Stimulated activated CD8-positive, alpha-beta memory T cell treated with anti-CD3 and anti-CD28 coated beads, Interleukin-12 subunit alpha, Interleukin-12 subunit beta, amount 100 ng/mL, for 4 hours (primary cell): ENCODE measurements around the gene FAM13B.
A peak's percentile ranks its signal among the peaks of the same experiment; 100 is the strongest.
"Not testable (repeated sequence)": the region's sequence is repeated elsewhere in the genome, so short reads cannot be mapped to it uniquely, and the experiment has no call there.

ENCODE experiments used
- DNase-seq: peaks from one replicate; pipeline ENCODE4 v3.0.0-alpha.2; 2020; ENCODE audit warnings: low read depth

Gene FAM13B

DNA sequence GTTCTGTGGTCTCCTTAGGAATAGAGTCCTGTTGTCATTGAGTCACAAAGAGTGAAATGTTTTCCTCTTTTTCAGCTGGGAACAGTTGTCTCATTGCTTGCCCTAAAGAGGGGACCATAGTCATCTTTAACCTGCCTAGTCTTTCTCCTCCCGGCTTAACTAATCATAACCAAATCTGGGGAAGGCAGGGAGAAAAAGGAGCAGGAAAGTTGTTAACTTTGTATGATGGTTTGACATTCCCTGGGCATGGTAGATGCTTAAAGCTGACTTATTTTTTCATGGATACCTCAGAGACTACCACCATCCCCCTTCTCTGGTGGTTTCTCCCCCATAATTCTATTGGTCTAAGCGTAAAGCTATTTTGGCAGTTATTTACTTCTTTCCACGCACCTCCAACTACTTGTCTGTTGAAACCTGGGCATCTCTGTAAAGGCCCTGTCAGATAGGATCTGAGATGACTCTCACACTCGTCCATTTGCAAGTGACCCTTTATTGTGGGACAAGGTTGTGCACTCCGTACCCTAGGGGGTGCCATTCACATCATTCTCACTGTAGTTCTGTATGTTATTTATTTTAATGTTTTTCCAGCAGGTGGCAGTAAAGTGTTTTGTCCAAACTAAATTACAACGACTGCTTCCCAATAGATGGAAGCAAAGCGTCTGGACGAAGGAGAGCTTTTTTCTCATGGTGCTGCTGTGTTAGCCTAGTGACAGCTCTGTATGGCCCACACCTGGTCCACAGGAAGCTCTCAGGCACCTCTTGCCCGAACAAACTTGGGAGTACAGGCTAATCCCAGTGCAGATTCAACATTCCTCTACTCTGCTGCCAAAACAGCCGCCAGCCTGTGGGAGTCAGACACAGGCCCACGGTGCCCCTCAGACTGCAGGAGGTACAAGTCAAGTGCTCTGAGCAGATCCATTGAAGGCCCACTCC, 3.0 kb upstream of the FAM13B start:
- no peak for DNase-seq

DNA sequence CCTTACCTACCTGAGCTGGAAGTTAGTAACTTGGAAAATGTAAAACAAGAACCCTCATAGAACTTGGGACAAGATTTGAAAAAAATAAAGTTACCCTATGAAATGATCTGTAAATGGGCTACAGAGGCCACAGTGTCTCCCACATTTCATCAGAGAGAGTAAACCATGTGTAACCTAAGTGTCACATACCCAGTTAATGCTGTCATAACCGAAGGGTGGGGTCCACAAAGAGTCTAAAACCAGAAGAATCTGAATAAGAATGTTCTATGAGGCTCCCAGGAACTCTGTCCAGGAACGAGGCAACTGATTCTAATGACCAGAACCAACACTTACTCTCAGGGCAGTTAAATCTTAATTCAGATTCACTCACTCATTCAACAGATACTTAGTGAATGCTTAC, 1.0 kb upstream of the FAM13B start:
- DNase-seq, result no peak

DNA sequence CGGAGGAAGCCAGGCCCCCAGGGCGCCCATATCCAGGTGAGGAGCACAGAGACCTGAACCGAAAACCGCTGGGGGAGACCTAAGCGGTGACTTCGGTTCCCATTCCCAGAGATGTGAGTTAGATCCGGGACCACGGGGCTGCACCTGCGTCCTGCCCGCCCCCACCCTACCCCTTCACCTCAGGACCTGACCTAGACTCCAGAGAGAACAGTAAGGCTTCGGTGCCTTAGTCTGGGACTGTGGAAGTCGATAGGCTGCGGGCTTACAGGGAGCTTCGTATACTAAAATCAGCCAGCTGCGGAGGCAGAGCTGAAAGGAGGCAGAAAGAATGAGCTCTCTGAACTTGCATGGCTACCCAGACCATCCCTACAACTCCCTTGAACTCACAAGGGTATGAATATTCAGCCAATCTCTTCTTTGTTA, 518 bp upstream of the FAM13B start:
- no peak for DNase-seq

DNA sequence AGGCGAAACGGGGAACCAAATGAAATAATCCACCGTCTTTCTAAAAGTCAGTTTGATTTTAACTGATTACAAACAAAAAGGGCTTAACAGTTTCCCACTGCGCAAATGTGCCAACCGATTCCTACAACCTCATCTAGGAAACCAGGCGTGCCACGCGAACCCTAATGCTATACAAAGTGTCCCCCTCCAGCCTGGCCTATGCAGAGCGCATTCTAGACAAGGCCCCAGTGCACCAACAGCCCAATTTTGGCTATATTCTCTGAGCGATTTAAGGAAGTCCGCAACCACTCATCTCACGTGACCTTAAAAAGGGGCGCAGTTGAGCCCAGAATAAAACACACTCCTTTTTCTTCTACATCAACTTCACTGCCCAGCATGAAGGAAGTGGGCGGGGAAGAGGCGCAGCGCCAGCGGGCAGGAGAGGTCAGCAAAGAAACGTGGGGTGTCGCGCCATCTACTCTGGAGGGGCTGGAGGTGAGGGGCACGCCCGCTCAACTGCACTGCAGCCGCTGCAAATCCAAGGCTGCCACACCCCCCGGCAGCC, 779 bp downstream of the FAM13B start:
- peak; percentile 18 for DNase-seq

DNA sequence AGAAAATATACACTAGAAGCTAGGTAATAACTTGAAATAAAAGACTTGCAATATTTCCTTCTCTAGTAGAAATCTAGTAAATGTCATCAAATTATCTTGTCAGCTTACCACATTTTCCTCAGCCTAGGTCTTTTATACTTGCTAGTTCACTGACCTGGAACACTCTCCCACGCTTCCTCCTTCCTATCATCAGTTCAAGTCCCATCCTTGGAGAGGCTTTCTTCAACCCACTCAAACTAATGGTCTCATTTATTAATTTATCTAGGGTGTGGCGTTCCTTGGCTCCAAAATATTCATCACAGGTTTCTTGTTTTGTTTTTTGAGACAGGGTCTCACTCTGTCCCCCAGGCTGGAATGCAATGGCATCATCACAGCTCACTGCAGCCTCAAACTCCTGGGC, 2.9 kb downstream of the FAM13B start:
- DNase-seq, result no peak

DNA sequence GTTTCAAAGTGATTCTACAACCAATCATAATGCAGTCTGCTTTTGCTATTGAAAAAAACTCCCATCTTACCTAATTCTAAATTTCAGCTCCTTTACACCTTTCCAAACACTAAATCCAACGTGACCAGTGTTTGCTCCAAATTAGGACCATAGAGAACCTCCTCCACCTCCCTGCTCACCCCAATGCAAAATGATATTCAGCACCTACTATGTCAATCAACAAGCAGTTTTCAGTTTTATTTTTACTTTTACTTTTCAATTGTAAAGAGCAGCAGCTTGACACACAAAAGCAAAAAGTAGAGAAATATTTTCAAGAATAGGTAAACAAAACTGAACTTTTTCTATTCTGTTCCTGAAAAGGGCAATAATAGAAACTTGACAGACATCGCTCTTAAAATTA, 3.4 kb downstream of the FAM13B start:
- DNase-seq, result no peak

DNA sequence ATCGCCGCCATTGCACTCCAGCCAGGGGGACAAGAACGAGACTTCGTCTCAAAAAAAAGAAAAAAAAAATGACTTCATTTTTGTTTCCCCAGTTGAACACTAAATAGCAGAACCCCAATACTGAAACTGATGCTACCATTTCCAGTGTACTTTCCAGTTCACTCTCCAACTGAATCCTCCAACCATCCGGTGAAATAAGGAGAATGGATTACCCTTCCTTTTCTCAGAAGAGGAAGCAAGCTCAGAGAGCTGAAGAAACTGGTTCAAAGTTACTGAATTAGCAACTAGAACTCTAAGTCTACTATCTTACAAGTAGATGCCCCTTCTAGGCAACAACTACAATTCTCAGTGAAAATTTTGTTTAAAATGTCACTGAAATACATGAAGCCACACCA, 3.9 kb downstream of the FAM13B start:
- no peak for DNase-seq

DNA sequence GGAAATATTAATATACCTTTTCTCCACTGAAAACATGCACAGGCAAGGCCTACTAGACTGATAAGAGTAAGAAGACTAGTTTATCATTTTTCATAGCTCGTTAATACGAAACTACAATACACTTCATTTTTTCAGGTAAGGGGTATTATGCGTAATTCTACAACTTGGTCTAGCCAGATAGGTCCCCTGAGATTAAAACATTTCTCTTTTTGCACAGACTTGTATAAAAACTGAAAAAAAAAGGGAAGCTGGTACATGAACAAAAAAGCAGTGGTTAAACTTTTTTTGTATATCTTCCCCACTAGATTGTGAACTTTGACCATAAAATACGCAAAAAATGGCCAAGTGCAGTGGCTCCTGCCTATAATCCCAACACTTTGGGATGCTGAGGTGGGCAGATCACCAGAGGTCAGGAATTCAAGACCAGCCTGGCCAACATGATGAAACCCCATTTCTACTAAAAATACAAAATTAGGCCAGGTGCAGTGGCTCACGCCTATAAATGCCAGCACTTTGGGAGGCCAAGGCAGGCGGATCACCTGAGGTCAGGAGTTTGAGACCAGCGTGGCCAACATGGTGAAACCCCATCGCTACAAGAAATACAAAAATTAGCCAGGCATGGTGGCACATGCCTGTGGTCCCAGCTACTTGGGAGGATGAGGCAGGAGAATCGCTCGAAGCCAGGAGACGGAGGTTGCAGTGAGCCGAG, 4.5 kb downstream of the FAM13B start:
- not testable (repeated sequence) for DNase-seq

DNA sequence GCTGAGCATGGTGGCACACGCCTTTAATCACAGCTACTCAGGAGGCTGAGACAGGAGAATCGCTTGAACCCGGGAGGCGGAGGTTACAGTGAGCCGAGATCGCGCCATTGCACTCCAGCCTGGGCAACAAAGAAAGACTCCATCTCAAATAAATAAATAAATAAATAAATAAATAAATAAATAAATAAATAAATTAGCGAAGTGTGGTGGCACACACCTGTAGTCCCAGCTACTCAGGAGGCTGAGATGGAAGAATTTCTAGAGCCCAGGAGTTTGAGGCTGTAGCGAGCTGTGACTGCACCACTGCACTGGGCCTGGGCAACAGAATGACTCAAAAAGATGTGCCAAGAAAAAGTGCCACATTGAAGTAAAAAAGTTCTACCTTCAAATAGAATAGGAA, 6.1 kb downstream of the FAM13B start:
- DNase-seq, result not testable (repeated sequence)

DNA sequence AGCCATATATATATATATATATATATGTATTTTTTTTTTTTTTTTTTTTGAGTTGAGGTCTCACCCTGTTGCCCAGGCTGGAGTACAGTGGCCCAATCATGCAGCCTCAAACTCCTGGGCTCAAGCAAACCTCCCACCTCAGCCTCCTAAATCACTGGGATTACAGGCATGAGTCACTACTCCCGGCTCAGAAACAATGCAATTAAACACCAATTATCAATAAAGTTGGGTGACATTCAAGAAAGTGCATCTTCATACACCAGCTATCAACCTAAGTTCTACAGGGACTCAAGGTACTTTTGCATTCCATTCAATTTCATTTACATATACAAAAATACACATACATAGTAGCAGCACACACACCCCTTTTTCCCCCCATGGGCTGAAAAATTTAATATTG, 7.6 kb downstream of the FAM13B start:
- no peak for DNase-seq

DNA sequence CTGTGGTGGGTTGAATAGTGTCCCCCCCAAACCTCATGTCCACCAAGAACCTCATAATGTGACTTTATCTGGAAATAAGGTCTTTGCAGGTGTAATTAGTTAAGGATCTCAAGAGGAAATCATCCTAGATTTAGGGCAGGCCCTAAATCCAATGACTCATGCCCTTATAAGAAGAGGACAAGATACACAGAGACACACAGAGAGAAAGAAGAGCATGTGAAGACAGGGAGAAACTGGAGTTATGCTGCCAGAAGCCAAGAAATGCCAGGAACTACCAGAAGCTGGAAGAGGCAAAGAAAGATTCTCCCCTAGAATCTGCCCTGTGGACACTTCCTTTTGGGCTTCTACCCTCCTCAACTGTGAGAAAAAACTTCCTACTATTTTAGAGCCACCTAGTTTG, 8.8 kb downstream of the FAM13B start:
- DNase-seq, result no peak

DNA sequence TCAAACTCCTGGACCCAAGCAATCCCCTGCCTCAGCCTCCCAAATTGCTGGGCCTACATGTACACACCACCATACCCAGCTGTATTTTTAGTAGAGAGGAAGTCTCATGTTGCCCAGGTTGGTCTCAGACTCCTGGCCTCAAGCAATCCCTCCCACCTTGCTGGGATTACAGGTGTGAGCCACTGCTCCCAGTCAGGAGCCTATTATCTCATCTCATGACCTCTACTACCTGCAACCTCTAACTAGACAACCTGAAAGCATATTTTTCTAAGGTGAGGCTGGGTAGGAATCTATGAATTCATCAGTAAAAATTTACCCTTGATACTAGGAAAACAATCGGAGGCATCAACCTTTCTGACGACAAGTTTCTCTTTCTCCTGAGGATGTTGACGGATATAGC, 10.0 kb downstream of the FAM13B start:
- DNase-seq, result no peak

DNA sequence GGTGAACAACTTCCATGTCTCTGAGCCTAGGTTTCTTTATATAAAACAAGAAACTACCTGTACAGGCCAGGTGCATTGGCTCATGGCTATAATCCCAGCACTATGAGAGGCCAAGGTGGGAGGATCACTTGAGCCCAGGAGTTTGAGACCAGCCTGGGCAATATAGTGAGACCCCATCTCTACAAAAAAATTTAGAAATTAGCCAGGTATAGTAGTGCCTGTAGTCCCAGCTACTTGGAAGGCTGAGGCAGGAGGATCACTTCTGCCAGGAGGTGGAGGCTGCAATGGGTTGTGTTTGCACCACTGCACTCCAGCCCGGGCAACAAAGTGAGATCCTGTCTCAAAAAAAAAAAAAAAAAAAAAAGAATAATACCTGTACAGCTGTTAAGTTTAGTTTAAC, 11.1 kb downstream of the FAM13B start:
- DNase-seq, result no peak

DNA sequence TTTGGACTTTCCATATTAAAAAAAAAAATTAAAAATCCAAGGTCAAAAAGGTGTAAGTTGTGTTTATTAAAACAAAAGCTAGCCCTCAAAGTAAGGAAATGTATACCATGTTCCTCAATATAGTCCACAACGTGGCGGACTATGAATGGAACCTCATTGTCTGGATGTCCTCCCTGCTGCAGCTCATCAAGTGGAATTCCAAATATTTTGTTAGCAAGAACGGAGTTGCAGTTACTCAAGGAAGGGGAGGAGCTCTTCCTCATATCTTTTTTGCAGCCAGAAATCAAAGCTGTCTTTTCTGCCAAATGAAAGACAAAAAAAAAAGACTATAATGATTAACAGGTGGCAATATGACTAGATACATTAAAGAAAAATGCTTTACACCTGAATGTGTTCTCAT, 14.0 kb downstream of the FAM13B start:
- no peak for DNase-seq

DNA sequence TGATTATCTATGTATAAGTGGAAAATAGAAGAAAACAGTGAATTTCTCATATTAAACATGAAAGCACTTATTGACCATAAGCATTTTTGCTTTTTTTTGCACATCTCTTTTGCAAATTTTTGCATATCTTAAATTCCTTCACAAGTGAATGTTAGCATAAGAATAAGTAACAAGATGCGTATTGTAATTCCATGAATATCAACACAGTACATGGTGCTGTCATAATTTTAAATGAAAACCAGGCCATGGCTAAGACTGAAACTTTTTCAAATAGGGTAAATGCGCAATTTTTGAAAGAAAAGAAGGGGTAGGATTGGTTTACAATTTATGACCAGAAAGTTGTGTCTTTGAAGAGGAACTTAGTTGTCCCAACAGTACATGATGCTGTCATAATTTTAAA, 17.0 kb downstream of the FAM13B start:
- DNase-seq, result no peak

DNA sequence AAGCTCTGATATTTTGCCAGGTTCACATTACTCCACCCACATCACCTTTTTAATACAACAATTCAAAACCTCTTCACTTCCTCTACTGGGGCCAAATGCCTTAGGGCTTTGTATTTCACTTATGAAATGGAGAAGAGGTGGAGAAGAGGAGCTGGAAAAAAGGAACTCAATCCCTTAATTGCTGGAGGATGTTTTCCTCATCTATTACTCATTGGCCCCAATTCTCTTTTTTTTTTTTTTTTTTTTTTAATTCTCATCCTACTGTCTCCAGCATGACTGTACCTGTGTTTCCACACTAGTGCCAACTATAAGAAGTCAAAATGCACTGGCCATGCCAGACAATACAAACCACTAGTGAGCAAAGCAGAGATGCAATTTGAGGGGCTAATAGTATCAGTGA, 20.9 kb downstream of the FAM13B start:
- no peak for DNase-seq

DNA sequence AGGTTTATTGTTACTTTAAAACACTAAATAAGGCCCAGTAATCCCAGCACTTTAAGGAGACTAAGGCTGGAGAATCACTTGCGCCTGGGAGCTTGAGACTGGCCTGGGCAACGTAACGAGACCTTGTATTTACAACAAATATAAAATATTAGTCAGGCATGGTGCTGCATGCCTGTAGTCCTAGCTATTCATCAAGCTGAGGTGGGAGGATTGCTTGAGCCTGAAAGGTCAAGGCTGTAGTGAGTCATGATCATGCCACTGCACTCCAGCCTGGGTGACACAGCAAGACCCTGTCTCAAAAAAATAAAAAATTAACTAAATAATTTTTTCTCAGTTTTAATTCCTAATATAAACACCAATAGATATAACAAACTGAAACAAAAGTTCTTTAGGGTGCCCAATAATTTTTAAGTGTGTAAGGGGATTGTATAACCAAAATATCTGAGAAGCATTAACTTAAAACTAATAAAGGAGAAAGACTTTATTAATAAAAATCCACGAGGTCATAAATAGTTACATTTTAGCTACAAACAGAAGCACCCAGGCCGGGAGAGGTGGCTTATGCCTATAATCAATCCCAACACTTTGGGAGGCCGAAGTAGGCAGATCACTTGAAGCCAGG, 32.7 kb downstream of the FAM13B start:
- no peak for DNase-seq

DNA sequence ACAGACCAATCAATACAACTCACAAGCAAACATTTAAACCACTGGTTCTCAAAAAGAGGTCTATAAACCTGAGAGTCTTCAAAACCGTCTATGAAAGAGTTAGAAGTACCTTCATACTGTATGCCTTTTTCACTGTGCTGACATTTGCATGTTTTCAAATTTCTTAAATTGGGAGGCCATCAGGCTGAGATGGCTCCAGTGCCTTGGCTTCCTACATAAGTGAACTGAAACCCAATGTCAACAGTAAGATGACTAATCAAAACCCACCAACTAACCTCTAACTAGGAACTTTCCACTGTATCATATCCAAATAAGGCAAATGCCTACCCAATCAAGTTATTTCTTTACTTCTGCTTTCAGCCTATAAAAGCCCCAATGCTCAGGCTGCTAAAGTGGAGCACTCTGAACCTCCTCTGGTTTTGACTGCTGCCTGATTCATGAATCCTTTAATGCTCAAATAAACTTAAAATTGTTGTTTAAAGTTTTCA, 35.1 kb downstream of the FAM13B start:
- DNase-seq, result no peak

DNA sequence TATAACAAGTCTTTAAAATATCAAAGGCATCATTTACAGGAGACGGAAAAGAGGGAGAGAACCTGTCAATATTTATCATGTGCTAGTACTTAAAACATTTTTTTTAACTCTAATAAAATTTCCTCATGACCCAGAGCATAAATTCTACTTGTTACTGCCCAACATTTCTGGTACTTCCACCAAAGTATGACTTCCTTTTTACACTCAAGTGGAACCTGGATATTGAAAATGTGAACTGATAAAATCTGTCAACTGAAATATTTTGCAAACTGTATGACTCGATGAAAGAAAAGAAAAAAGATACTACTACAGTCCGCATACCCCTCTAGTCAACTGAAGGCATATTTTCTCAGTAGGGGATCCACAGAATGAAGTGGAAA, 37.1 kb downstream of the FAM13B start:
- DNase-seq, result no peak

DNA sequence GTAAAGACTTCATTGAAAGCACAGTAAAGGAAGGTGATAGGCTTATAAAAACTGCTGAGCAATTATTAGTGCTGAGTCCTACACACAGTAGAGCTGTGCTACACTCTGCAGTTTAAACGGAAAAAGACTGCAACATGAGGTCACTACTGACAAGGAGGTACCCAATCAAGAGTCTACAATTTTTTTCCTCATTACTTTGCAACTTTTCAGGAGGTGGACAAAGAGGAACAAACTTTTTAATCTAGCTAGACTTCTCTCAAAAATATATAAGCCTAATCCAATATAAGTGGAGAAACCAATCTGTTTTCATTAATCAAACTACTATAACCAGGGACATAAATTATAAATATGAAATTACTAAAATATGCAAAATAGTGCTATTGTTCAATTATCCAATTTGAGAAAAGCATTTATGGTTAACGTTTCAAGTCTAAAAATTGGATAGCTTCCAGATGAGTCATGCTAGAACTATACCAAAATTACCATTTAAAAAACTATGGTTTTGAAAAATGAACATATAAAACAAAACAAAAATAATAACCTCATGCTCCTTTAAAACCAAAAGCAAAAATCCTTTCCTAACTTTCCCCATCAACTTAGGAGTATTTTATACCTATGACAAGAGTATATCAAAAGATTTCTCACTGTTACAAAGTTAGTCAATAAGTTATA, 37.7 kb downstream of the FAM13B start:
- no peak for DNase-seq

DNA sequence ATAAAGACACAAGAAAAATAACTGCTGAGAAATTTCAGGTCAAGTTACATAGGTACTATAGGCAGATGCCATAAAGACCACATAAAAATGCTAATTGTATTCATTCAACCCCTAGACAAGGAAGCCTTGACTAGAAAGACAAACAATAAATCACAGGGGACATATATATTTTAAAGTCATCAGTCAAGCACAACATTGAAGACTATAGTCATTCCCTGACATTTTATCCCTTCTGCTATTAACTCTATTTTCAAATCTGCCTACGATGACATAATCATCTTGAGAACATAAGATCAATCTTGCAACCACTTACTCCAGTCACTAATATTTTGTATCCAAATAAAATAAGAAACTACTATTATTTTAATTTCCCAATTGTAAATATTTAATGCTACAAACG, 38.3 kb downstream of the FAM13B start:
- no peak for DNase-seq

DNA sequence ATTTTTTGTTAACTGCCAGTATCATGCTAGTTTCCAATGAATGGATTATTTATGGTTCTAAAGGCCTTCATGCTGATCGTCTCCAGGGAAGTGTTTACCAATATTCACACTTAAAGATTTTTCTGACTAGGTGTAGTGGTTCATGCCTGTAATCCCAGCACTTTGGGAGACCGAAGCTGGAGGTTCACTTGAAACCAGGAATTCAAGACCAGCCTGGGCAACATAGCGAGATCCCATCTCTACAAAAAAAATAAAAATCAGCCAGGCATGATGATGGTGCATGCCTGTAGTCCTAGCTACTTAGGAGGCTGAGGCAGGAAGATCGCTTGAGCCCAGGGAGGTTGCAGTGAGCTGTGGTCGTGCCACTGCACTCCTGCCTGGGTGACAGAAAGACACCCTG, 43.5 kb downstream of the FAM13B start:
- DNase-seq, result no peak
